T-helper 2 cell (primary cell): ENCODE measurements around the gene GOLGA8G.
A peak's percentile ranks its signal among the peaks of the same experiment; 100 is the strongest.
"Not testable (repeated sequence)": the region's sequence is repeated elsewhere in the genome, so short reads cannot be mapped to it uniquely, and the experiment has no call there.

Experiments used
- DNase-seq, 5 experiments: peaks; one replicate each; pipeline versions ENCODE4 v3.0.0 to v3.0.0-alpha.2; 2012 to 2022
- total RNA-seq, 2 donors: gene quantifications; one replicate each; lab custom pipeline; 2026; lab: John Stamatoyannopoulos, UW

The GOLGA8G gene
- total RNA-seq = 0 reads per million in 2 donors

- not testable (repeated sequence) for DNase-seq
Measured at GRCh38 chr15:28532954-28533353, at the start of gene GOLGA8G. Gene GOLGA8G, minus strand, starts transcription at chr15:28532971. Its CDS starts 62 bp downstream, at chr15:28532909.

GRCh38 chr15:28573351-28573750, 40.6 kb upstream of the GOLGA8G start:
- DNase-seq = not testable (repeated sequence)

- DNase-seq = not testable (repeated sequence)
Measured at GRCh38 chr15:28553268-28553667, 20.5 kb upstream of the GOLGA8G start, which contains the start of gene GOLGA6L25. Gene GOLGA6L25, plus strand, starts transcription at chr15:28553568. Its CDS starts 61 bp downstream, at chr15:28553629.

GRCh38 chr15:28515208-28515607, 17.6 kb downstream of the GOLGA8G start:
- not testable (repeated sequence) for DNase-seq

- peak in 1 of 5 experiments; percentile 0 for DNase-seq
Measured at GRCh38 chr15:28514128-28514527, 18.6 kb downstream of the GOLGA8G start.

DNA sequence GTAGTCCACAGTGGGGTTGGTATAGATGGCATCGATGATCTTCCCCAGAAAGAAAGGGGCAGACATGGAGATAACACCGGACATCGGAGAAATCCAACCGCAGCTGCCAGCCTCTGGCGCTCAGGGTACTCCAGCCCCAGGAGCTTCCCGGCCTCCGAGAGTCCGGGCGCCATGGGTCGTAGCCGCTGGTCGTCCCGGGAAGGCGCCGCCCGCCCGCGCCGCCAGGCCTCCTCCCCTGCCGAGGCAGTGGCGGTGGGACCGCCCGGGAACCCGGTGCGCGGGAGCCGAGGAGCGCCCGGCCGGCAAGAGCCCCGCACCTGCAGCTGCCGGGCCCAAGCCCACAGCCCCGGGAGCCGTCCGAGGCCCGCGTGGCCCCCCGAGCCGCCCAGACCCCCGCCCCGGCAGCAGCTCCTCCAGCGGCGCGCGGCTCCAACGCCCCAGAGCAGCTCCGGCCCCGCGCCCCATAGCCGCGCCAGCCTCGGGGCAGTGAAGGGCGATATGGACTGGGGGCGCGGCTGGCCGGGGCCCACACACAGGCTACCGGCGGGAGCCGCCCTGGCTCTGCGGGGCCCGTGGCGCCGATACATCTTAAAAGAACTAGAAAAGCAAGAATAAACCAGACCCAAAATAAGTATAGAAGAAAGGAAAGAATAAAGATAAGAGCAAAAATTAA, 24.4 kb downstream of the GOLGA8G start:
- DNase-seq = not testable (repeated sequence)

DNA sequence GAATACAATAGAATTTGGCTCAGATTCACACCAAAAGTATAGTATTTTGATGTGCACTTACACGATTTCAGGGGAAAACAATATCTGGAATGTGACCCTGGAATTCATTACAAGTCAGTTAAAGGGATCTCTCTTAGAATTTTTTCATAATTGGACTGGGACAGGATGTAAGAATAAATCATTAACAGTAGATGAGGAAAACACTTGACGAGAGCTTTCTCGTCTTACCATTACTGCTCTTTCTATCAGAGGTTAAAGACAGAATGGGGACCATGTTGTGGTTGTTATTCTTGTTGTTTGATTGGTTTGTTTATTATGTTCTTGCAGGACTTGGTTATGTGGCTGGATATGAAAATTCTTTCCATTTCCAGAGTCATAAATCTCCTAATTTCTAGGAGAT, 51.4 kb downstream of the GOLGA8G start:
- not testable (repeated sequence) for DNase-seq
